HepG2 (cell line): ENCODE results near the gene MAP2K5. TPM values are rescaled to one million over a fixed set of nuclear protein-coding genes. Genes with fewer than 3 reads are reported as not detected.

Experiments used
- ATAC-seq: fragments of 200-7000 bp; cut with Tn5 transposase; 3 replicates; pipeline ENCODE4 v1.9.1; 2020; ENCODE audit warnings: mild to moderate bottlenecking, moderate library complexity
- BruUV-seq: library from RNA; stranded (reverse); fragments of 400-500 nt; replicated peaks from 2 replicates; lab custom pipeline; 2021; lab: Mats Ljungman, UMichigan
- CTCF ChIA-PET: fragments of 300-600 bp; formaldehyde crosslinking; extraction: SDS; loops from one replicate; lab custom pipeline; 2021; ENCODE audit warnings: low total read pairs, inconsistent platforms, low intra/inter-chr PET ratio; lab: Yijun Ruan, JAX
- POLR2A ChIA-PET: fragments of 350-600 bp; sonication (Branson Sonifier 250); formaldehyde crosslinking; loops from one replicate; lab custom pipeline; 2020; ENCODE audit warnings: antibody characterized with exemption, inconsistent platforms; lab: Yijun Ruan, JAX
- DNase-seq: peaks from one replicate; pipeline ENCODE4 v3.0.0-alpha.2; 2015; ENCODE audit warnings: low spot score
- FAIRE-seq: peaks from 3 replicates; lab custom pipeline; 2011; peaks lifted over from hg19 to GRCh38; lab: Jason Lieb, UNC
- H2AFZ ChIP-seq: one replicate; pipeline ENCODE4 v1.6.1; 2011; ENCODE audit warnings: low read length, inconsistent platforms
- H3K27ac ChIP-seq: fragments of 300-600 bp; 3 replicates; pipeline ENCODE4 v1.8.0; 2011; ENCODE audit warnings: mixed run types, mild to moderate bottlenecking, mixed read lengths, low read length, inconsistent platforms; ENCODE audit not compliant: insufficient read depth; ENCODE audit errors: extremely low read length
- H3K27me3 ChIP-seq, 2 experiments: fragments of 200-600 bp in 1 of 2; 2 replicates in 1 of 2; 3 replicates in 1 of 2; pipeline versions ENCODE4 v1.6.0 to v1.8.0; 2011; ENCODE audit warnings: low read length in 2 of 2, mild to moderate bottlenecking in 2 of 2, moderate library complexity in 2 of 2, inconsistent platforms in 1 of 2; ENCODE audit not compliant: insufficient read depth in 2 of 2, control insufficient read depth in 1 of 2
- H3K36me3 ChIP-seq, 2 experiments: fragments of 200-600 bp in 1 of 2; replicated peaks in 1 of 2; 2 replicates in 1 of 2; 3 replicates in 1 of 2; pipeline versions ENCODE4 v1.5.1 to v1.8.0; 2011; ENCODE audit warnings: low read length in 2 of 2, inconsistent platforms in 1 of 2; ENCODE audit not compliant: insufficient read depth in 2 of 2, control insufficient read depth in 1 of 2
- H3K4me1 ChIP-seq: 2 replicates; pipeline ENCODE4 v1.5.1; 2012; ENCODE audit warnings: low read length, inconsistent platforms; ENCODE audit not compliant: insufficient read depth
- H3K4me2 ChIP-seq: 2 replicates; pipeline ENCODE4 v1.6.0; 2011; ENCODE audit warnings: low read depth, low read length, inconsistent platforms
- H3K4me3 ChIP-seq, 3 experiments: fragments of 200-600 bp in 1 of 3; sonication (generic), shearing (Covaris generic) in 1 of 3; replicated peaks in 1 of 3; 2 replicates each; pipeline ENCODE4 v1.5.1; 2011 to 2016; ENCODE audit warnings: low read length in 3 of 3, inconsistent platforms in 2 of 3, low read depth in 2 of 3, mild to moderate bottlenecking in 2 of 3, control low read depth in 1 of 3, mixed read lengths in 1 of 3; ENCODE audit not compliant: insufficient read depth in 1 of 3
- H3K79me2 ChIP-seq: one replicate; pipeline ENCODE4 v1.6.1; 2011; ENCODE audit warnings: low read length, inconsistent platforms; ENCODE audit not compliant: insufficient read depth
- H3K9ac ChIP-seq: 2 replicates; pipeline ENCODE4 v1.6.0; 2011; ENCODE audit warnings: mild to moderate bottlenecking, low read depth, low read length, inconsistent platforms; ENCODE audit not compliant: insufficient read depth
- H3K9me3 ChIP-seq: 2 replicates; pipeline ENCODE4 v1.5.1; 2012; ENCODE audit warnings: mild to moderate bottlenecking, low read length
- H4K20me1 ChIP-seq: 2 replicates; pipeline ENCODE4 v1.6.0; 2011; ENCODE audit warnings: inconsistent platforms, mild to moderate bottlenecking, low read length, moderate library complexity; ENCODE audit not compliant: insufficient read depth
- ZNF160 ChIP-seq: sonication (generic); formaldehyde crosslinking; IDR thresholded peaks from 2 replicates; pipeline ENCODE4 v1.8.0; 2022; ENCODE audit warnings: mild to moderate bottlenecking, inconsistent platforms, missing genetic modification reagents
- ZNF569 ChIP-seq: sonication (generic); formaldehyde crosslinking; IDR thresholded peaks from 2 replicates; pipeline ENCODE4 v1.5.0; 2020; ENCODE audit warnings: mild to moderate bottlenecking, missing genetic modification reagents, moderate library complexity, borderline replicate concordance
- WGBS: methylation state at CpG from one replicate; pipeline ENCODE4 v1.1.6; 2017; ENCODE audit warnings: low lambda C conversion rate; 5-methylcytosine and 5-hydroxymethylcytosine counted together
- in situ Hi-C: cut with HindIII; loops from 2 replicates; pipeline ENCODE4 v1.10.0; 2017; ENCODE audit warnings: low pct_unique_long_range_greater_than_20kb; ENCODE audit not compliant: extremely low pct_ligation_motif_present
- intact Hi-C: fragments of 100-400 bp; cut with micrococcal nuclease; formaldehyde crosslinking; loops from one replicate; pipeline ENCODE4 v1.10.0; 2022; ENCODE audit not compliant: unreplicated experiment
- polyA plus RNA-seq, 8 experiments: library from polyadenylated mRNA; depleted of rRNA in 3 of 8; stranded (reverse) in 7 of 8; unstranded in 1 of 8; fragments of >200 nt; fragmentation: Illumina TruSeq in 4 of 8; extraction: Trizol in 4 of 8; gene quantifications; 2 replicates each; pipeline versions ENCODE4 v1.2.1 to v1.2.3, GENCODE V29; 2011 to 2016; ENCODE audit warnings: low read depth in 4 of 8, missing spikeins in 1 of 8, mixed read lengths in 1 of 8; ENCODE audit not compliant: insufficient read depth in 1 of 8
- total RNA-seq, 5 experiments: library from RNA; depleted of rRNA; stranded (reverse); fragments of >200 nt; fragmentation: Illumina TruSeq; extraction: Trizol; gene quantifications; 2 replicates each; pipeline ENCODE4 v1.2.3, GENCODE V29; 2016; ENCODE audit warnings: low read depth in 1 of 5
- TF ChIP-seq, protein P1 (sequence below): sonication (generic); formaldehyde crosslinking; IDR thresholded peaks from 2 replicates; pipeline ENCODE4 v1.4.0; 2020; ENCODE audit warnings: missing genetic modification reagents
- TF ChIP-seq, protein P2 (sequence below): sonication (generic); formaldehyde crosslinking; conservative IDR thresholded peaks from 2 replicates; pipeline ENCODE4 v1.8.0; 2022; ENCODE audit warnings: low read depth, missing genetic modification reagents

MAP2K5 gene
- total and polyA plus RNA-seq, 2 of the 13 experiments (the other 11 are each of a cell fraction or from before 2014, with no cell fraction given), result 4.0 to 4.3 TPM

DNA sequence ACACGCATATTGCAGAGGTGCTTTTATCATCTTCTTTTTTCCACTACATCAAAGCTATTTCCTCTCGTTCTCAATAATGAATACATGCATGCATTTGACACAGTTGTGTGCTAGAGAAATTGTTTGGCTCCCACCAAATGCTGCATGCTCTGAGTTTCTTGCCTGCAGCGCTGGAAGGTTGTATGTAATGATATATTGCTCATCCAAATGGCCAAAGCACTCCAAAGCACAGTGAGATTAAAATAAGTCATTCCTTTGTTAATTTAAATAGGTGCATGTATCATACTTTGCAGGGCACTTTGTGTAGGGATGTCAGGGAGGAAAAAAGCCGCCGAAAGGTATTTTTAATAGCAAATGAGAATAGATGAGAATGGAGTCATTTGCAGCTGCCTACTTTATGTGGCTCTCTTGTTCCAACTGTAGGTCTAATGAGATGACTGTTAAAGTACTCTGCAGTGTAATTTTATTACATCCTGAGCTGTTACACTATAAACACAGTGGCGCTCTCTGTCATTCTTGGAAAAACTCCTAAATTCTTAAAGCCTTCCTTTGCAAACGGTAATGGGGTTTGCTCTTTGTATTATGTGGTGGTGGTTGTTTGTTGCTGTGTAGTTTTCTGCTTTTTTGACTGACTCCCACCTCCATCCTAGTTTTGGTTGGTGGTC lies 225.9 kb downstream of the MAP2K5 start:
- ChIA-PET POLR2A (no interaction called here), CTCF (no interaction called here)
- TF ChIP-seq ZNF160 (no peak), ZNF569 (CRISPR knock-in tag) (no peak)
- TF ChIP-seq, protein P1, sequence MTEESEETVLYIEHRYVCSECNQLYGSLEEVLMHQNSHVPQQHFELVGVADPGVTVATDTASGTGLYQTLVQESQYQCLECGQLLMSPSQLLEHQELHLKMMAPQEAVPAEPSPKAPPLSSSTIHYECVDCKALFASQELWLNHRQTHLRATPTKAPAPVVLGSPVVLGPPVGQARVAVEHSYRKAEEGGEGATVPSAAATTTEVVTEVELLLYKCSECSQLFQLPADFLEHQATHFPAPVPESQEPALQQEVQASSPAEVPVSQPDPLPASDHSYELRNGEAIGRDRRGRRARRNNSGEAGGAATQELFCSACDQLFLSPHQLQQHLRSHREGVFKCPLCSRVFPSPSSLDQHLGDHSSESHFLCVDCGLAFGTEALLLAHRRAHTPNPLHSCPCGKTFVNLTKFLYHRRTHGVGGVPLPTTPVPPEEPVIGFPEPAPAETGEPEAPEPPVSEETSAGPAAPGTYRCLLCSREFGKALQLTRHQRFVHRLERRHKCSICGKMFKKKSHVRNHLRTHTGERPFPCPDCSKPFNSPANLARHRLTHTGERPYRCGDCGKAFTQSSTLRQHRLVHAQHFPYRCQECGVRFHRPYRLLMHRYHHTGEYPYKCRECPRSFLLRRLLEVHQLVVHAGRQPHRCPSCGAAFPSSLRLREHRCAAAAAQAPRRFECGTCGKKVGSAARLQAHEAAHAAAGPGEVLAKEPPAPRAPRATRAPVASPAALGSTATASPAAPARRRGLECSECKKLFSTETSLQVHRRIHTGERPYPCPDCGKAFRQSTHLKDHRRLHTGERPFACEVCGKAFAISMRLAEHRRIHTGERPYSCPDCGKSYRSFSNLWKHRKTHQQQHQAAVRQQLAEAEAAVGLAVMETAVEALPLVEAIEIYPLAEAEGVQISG (CRISPR knock-in tag), result no peak
- TF ChIP-seq, protein P2, sequence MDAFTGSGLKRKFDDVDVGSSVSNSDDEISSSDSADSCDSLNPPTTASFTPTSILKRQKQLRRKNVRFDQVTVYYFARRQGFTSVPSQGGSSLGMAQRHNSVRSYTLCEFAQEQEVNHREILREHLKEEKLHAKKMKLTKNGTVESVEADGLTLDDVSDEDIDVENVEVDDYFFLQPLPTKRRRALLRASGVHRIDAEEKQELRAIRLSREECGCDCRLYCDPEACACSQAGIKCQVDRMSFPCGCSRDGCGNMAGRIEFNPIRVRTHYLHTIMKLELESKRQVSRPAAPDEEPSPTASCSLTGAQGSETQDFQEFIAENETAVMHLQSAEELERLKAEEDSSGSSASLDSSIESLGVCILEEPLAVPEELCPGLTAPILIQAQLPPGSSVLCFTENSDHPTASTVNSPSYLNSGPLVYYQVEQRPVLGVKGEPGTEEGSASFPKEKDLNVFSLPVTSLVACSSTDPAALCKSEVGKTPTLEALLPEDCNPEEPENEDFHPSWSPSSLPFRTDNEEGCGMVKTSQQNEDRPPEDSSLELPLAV (CRISPR knock-in tag), result no peak
- Histone ChIP-seq H3K9ac (no peak overlapping the region), H3K4me2 (no peak overlapping the region), H3K79me2 (no peaks in the 10 kb centered on the region), H3K27ac (no peak overlapping the region), H3K9me3 (no peaks in the 10 kb centered on the region), H3K4me3 (no peak overlapping the region), H2AFZ (no peak overlapping the region), H3K4me1 (no peaks in the 10 kb centered on the region), H3K27me3 (no peaks in the 10 kb centered on the region), H3K36me3 (no peaks in the 10 kb centered on the region), H4K20me1 (no peaks in the 10 kb centered on the region)
- in situ Hi-C loops, result no loop called here
- intact Hi-C loops, result no loop called here
- BruUV-seq, result no TSS peak
- FAIRE-seq, result no peak
- no peak for ATAC-seq
- 92% methylated on average over 7 of the region's 7 CpGs for WGBS
- no peak for DNase-seq
